Large intestine (tissue), 3 donors: ENCODE data around the gene CAPZB. TPM values are rescaled to one million over a fixed set of nuclear protein-coding genes. Genes with fewer than 3 reads are reported as not detected.
A peak's percentile ranks its signal among the peaks of the same experiment; 100 is the strongest.
"Not testable (repeated sequence)": the region's sequence is repeated elsewhere in the genome, so short reads cannot be mapped to it uniquely, and the experiment has no call there.

Experiments used
- DNase-seq, 2 donors: peaks; one replicate each; pipeline versions ENCODE4 v3.0.0 to v3.0.0-alpha.2; 2013
- H3K27ac ChIP-seq: one replicate; pipeline ENCODE4 v1.5.1; 2013; ENCODE audit warnings: low read length
- H3K27me3 ChIP-seq: 2 replicates; pipeline ENCODE4 v1.6.1; 2013; ENCODE audit warnings: low read length; ENCODE audit not compliant: control insufficient read depth, insufficient read depth
- H3K36me3 ChIP-seq: 2 replicates; pipeline ENCODE4 v1.6.1; 2013; ENCODE audit warnings: low read length; ENCODE audit not compliant: control insufficient read depth, insufficient read depth
- H3K4me1 ChIP-seq: one replicate; pipeline ENCODE4 v1.6.1; 2013; ENCODE audit warnings: low read length; ENCODE audit not compliant: control insufficient read depth, insufficient read depth
- H3K4me3 ChIP-seq: one replicate; pipeline ENCODE4 v1.5.1; 2013; ENCODE audit warnings: low read length
- H3K9me3 ChIP-seq: one replicate; pipeline ENCODE4 v1.6.1; 2013; ENCODE audit warnings: mild to moderate bottlenecking, low read depth, low read length, moderate library complexity; ENCODE audit not compliant: control insufficient read depth
- WGBS: methylation state at CpG from one replicate; pipeline ENCODE4 v1.1.5; 2013; ENCODE audit warnings: low lambda C conversion rate; ENCODE audit not compliant: insufficient coverage; 5-methylcytosine and 5-hydroxymethylcytosine counted together
- polyA plus RNA-seq: library from polyadenylated mRNA; unstranded; fragments of 120-200 nt; gene quantifications from one replicate; pipeline ENCODE4 v1.2.1, GENCODE V29; 2013

The CAPZB gene
- polyA plus RNA-seq, 1 donor = 245 TPM

- H3K4me3 ChIP-seq = no peak overlapping the region
- H3K4me1 ChIP-seq = peaks cover 20% of the 10 kb centered on the region
- WGBS = no CpG with 5 or more reads among the region's 6 CpGs
- H3K27me3 ChIP-seq = no peaks in the 10 kb centered on the region
- no peaks in the 10 kb centered on the region for H3K9me3 ChIP-seq
- H3K36me3 ChIP-seq = peaks cover 70% of the 10 kb centered on the region
- no peak for DNase-seq
- no peak overlapping the region for H3K27ac ChIP-seq
These were observed 178.4 kb downstream of the CAPZB start for GRCh38 chr1:19306941-19307340.

DNA sequence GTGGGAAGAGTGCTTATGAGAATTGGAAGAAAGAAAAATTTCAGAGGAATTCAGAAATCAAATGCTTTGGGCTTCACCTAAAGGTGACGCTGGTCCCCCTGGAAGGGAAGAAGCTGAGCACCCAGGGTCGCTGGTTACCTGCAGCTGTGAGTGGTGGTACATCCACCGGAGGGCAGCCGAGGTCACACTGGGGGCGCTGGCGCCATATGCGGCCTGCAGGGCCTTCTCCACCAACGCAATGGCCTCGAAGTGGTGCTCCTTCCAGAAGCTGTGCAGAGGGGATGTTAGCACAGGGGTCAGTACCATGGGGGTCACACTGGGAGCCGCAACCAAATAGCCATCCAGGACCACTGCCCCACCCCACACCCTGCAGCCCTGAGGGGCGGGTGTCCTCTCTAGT lies 179.5 kb downstream of the CAPZB start:
- Histone ChIP-seq H3K36me3 (peaks cover 70% of the 10 kb centered on the region), H3K9me3 (no peaks in the 10 kb centered on the region), H3K4me3 (no peak overlapping the region), H3K27ac (no peak overlapping the region), H3K27me3 (no peaks in the 10 kb centered on the region), H3K4me1 (peaks cover 20% of the 10 kb centered on the region)
- DNase-seq = no peak
- WGBS = no CpG with 5 or more reads among the region's 11 CpGs

GRCh38 chr1:19304081-19304480 lies 181.3 kb downstream of the CAPZB start:
- not testable (repeated sequence) for H3K9me3 ChIP-seq, H3K27ac ChIP-seq, H3K4me3 ChIP-seq, H3K27me3 ChIP-seq, DNase-seq
- Histone ChIP-seq H3K36me3 (peaks cover 69% of the 10 kb centered on the region), H3K4me1 (peaks cover 16% of the 10 kb centered on the region)
- WGBS = no CpG with 5 or more reads among the region's 10 CpGs

DNA sequence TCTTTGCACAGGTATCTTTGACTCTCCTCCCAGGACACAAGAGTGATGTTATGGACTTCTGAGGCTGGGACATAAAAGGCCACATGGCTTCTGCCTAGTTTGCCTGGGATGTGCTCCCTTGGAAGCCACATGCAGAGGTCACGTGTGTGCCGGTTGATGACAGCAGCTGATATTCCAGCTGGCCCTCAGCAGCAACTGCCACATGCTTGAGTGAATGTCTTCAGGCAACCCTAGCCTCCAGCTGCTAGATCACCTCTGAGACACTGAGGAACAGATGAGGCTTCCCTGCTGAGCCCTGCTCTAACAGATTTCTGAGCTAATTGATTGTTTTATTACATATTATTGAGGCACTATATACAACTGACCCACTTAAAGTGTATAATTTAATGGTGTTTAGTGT lies 185.1 kb downstream of the CAPZB start:
- Histone ChIP-seq H3K27me3 (no peaks in the 10 kb centered on the region), H3K4me3 (no peak overlapping the region), H3K36me3 (peaks cover 30% of the 10 kb centered on the region), H3K27ac (no peak overlapping the region), H3K9me3 (peaks cover under 1% of the 10 kb centered on the region), H3K4me1 (no peaks in the 10 kb centered on the region)
- no CpG with 5 or more reads among the region's 2 CpGs for WGBS
- no peak for DNase-seq

DNA sequence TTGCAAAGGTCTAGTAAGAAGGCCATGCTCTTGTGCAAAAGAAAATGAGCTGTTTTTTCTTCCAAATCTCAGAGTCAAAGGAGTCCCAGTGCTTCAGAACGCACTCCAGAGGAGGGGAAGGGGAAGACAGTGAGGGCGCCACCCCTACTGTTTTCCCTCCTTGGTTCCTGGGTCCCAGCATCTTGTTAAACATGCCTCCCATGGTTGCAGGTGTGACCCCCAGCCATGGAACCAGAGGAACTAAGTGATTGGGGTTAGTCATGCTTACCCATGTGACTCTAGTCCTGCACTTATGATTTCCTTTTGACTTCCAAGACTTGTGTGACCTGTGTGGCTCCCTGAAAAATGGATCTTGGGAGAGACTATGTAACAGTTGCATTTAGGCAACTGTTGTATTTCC lies 190.7 kb downstream of the CAPZB start:
- Histone ChIP-seq H3K27ac (no peak overlapping the region), H3K36me3 (no peaks in the 10 kb centered on the region), H3K27me3 (no peaks in the 10 kb centered on the region), H3K4me1 (peaks cover 2% of the 10 kb centered on the region), H3K4me3 (no peak overlapping the region), H3K9me3 (peaks cover 23% of the 10 kb centered on the region)
- DNase-seq = no peak
- WGBS = no CpG with 5 or more reads among the region's 2 CpGs

DNA sequence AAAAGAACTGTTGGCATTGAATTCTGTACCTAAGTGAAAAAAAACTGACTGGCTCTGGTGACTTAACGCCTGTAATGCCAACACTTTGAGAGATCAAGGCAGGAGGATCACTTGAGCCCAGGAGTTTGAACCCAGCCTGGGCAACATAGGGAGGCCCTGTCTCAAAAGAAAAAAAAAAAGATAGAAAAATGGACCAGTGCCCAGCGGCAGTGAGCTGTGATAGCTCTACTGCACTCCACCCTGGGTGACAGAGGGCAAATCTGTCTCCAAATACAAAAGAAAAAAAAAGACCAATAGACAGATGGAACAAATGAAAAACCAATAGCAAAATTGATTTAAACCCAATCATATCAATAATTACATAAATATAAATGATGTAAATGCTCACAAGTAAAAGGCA lies 196.1 kb downstream of the CAPZB start:
- no CpG with 5 or more reads among the region's 2 CpGs for WGBS
- Histone ChIP-seq H3K4me3 (peak overlapping the region; percentile 49), H3K9me3 (peaks cover 13% of the 10 kb centered on the region), H3K4me1 (peaks cover 19% of the 10 kb centered on the region), H3K27ac (no peak overlapping the region), H3K27me3 (peaks cover 3% of the 10 kb centered on the region), H3K36me3 (no peaks in the 10 kb centered on the region)
- no peak for DNase-seq

Other genes with a start within 250 kb of the CAPZB start
- 33.8 TPM for gene EMC1, start 234.0 kb downstream of the CAPZB start, polyA plus RNA-seq
- gene MRTO4, start 233.7 kb downstream of the CAPZB start, polyA plus RNA-seq = 27.4 TPM
- 3.2 TPM for gene AKR7A3, start 196.8 kb downstream of the CAPZB start, polyA plus RNA-seq
- 94.4 TPM for gene AKR7A2, start 173.4 kb downstream of the CAPZB start, polyA plus RNA-seq
- gene SLC66A1, start 173.2 kb downstream of the CAPZB start, polyA plus RNA-seq = 21.5 TPM
- 53.5 TPM for gene NBL1, start 158.8 kb upstream of the CAPZB start, polyA plus RNA-seq
- 0.07 TPM for gene HTR6, start 179.3 kb upstream of the CAPZB start, polyA plus RNA-seq